ENCODE results near the gene ATP5PB. TPM values are rescaled to one million over a fixed set of nuclear protein-coding genes. Genes with fewer than 3 reads are reported as not detected.

Gene ATP5PB
- total and polyA plus RNA-seq, 8 donors = 180 to 319 (median 271) TPM

GRCh38 chr1:111470596-111470995, 21.3 kb downstream of the ATP5PB start:
- intact Hi-C loops (cut with DNase I) = no loop called here
- TF ChIP-seq CTCF (IDR thresholded peaks at IDR 0.05) = no peak
- Histone ChIP-seq H3K27ac (peak overlapping the region; percentile 46 to 94), H3K36me3 (peaks cover 0 to 22% of the 10 kb centered on the region in 2 donors), H3K4me1 (peaks cover 0 to 45% of the 10 kb centered on the region in 2 donors), H3K4me3 (no peak overlapping the region), H3K9me3 (no peaks in the 10 kb centered on the region), H3K27me3 (no peaks in the 10 kb centered on the region)
- ATAC-seq (no peak), DNase-seq (no peak)

GRCh38 chr1:111471012-111471411, 21.7 kb downstream of the ATP5PB start:
- no peak for TF ChIP-seq CTCF (IDR thresholded peaks at IDR 0.05)
- peak in 1 of 4 donors; percentile 75 for DNase-seq
- Histone ChIP-seq H3K4me3 (no peak overlapping the region), H3K9me3 (no peaks in the 10 kb centered on the region), H3K27me3 (no peaks in the 10 kb centered on the region), H3K36me3 (peaks cover 0 to 22% of the 10 kb centered on the region in 2 donors), H3K27ac (peak overlapping the region; percentile 46 to 94), H3K4me1 (peaks cover 0 to 47% of the 10 kb centered on the region in 2 donors)
- intact Hi-C loops (cut with DNase I) = no loop called here
- peak; percentile 78 for ATAC-seq

- Histone ChIP-seq H3K36me3 (peaks cover 0 to 22% of the 10 kb centered on the region in 2 donors), H3K27me3 (no peaks in the 10 kb centered on the region), H3K4me3 (no peak overlapping the region), H3K4me1 (peaks cover 0 to 47% of the 10 kb centered on the region in 2 donors), H3K27ac (peak overlapping the region; percentile 46 to 94), H3K9me3 (no peaks in the 10 kb centered on the region)
- ATAC-seq (no peak), DNase-seq (no peak)
- TF ChIP-seq CTCF (IDR thresholded peaks at IDR 0.05) = no peak
- intact Hi-C loops (cut with DNase I) = no loop called here
Measured at GRCh38 chr1:111471538-111471937, 22.3 kb downstream of the ATP5PB start.

GRCh38 chr1:111474106-111474505, 24.8 kb downstream of the ATP5PB start:
- peak overlapping the region; percentile 53 to 94 for H3K27ac ChIP-seq
- H3K4me3 ChIP-seq = peak overlapping the region in 1 of 2 donors; percentile 37

GRCh38 chr1:111474521-111474920, 25.3 kb downstream of the ATP5PB start:
- Histone ChIP-seq H3K27ac (peak overlapping the region; percentile 53 to 94), H3K27me3 (no peaks in the 10 kb centered on the region), H3K9me3 (no peaks in the 10 kb centered on the region), H3K36me3 (peaks cover 0 to 24% of the 10 kb centered on the region in 2 donors), H3K4me3 (peak overlapping the region in 1 of 2 donors; percentile 37), H3K4me1 (peaks cover 0 to 64% of the 10 kb centered on the region in 2 donors)
- no peak for DNase-seq
- ATAC-seq = no peak
- intact Hi-C loops (cut with DNase I) = no loop called here
- TF ChIP-seq CTCF (IDR thresholded peaks at IDR 0.05) = no peak

More at GRCh38 chr1:111474106-111474505, 24.8 kb downstream of the ATP5PB start:
- Histone ChIP-seq H3K36me3 (peaks cover 0 to 24% of the 10 kb centered on the region in 2 donors), H3K27me3 (no peaks in the 10 kb centered on the region), H3K4me1 (peaks cover 0 to 64% of the 10 kb centered on the region in 2 donors), H3K9me3 (no peaks in the 10 kb centered on the region)
- TF ChIP-seq CTCF (IDR thresholded peaks at IDR 0.05) = no peak
- intact Hi-C loops (cut with DNase I) = no loop called here
- DNase-seq (no peak), ATAC-seq (no peak)

All from left lung (tissue), 10 donors.